Skeletal muscle cell (primary cell): ENCODE results near the gene FAM107A.
A peak's percentile ranks its signal among the peaks of the same experiment; 100 is the strongest.

Experiments used
- DNase-seq: peaks from one replicate; pipeline ENCODE4 v3.0.0-alpha.2; 2010; ENCODE audit warnings: low read depth
- H3K4me3 ChIP-seq: 2 replicates; pipeline ENCODE4 v1.5.1; 2011; ENCODE audit warnings: low read depth, mild to moderate bottlenecking, control low read depth, low read length, moderate library complexity

The FAM107A gene

DNA sequence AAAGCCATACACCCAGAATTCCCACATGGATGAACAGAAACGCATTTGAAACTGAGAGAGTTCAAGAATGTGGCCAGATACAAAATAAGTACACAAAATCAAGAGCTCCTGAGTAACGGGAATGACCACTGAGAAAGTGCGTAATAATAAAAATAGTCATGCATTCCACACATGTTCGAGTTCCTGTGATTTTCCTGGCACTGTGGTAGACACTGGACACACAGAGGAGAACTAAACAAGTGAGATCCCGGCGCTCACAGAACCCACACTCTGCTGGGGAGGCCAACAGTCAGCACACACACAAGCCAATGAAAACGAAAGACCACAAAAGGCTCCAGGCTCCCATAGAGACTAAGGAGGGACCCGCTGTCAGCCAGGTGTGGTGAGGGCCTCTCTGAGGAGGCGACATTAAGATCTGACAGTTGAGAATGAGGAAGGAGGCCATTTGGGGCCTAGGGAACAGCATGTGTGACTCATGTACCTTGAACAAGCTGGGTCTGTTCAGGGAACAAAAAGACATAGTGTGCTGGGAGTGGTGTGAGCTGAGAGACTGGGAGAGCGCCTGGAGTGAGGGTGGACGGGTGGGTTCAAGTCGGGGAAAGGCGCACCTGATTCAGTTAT lies 5.1 kb downstream of the FAM107A start:
- no peak for DNase-seq
- no peak overlapping the region for H3K4me3 ChIP-seq

DNA sequence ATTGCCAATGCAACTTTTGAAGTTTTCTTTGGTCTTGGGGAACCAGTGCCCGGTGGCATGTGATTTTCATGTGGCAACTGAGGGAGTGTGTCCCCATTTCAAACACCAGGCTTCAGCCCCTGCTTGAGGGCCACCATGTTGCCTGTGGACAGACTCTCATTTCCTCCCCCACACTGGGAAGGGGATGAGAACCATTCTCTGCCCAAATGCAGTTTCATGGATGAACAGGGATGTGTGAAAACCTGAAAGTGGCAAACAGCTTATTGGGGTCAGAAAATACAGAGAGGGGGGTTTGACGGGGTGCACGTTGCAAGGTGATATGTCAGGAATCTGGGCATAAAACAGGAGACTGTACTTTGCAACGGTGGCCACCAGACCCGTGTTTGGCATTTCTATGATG lies 6.3 kb downstream of the FAM107A start:
- no peak overlapping the region for H3K4me3 ChIP-seq
- DNase-seq = no peak

DNA sequence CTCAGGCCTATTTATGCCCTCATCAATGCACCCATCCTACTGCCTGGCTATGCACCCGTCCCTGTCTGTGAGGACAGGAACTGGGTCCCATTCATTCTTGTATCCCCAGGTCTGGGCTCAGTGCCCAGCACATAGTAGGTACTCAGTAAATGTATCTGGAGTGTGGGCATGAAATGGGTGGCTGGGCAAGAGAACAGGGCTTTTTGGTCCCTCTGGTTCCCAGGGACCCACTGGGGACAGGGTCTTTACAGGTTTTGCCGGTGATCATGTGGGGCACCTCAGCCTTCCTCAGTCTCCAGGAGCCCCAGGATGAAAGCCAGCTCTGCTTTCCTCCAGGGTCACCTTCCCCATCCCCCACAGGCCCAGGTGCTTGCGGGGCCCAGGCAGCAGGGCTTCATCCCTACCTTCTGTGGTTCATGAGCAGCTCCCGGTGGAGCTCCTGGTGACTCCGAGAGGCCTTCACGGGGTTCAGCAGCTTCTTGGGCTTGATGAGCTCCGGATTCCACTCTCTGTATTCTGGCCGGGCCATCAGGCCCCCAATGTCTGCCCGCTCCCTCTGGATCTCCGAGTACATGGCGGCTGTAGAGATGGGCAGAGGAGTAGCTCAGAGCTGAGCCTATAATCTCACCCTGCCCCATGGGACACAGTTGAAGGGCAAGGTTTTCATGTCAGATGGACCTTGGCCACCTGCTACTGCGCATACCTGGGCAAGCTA lies 7.7 kb downstream of the FAM107A start:
- DNase-seq = no peak
- H3K4me3 ChIP-seq = no peak overlapping the region

DNA sequence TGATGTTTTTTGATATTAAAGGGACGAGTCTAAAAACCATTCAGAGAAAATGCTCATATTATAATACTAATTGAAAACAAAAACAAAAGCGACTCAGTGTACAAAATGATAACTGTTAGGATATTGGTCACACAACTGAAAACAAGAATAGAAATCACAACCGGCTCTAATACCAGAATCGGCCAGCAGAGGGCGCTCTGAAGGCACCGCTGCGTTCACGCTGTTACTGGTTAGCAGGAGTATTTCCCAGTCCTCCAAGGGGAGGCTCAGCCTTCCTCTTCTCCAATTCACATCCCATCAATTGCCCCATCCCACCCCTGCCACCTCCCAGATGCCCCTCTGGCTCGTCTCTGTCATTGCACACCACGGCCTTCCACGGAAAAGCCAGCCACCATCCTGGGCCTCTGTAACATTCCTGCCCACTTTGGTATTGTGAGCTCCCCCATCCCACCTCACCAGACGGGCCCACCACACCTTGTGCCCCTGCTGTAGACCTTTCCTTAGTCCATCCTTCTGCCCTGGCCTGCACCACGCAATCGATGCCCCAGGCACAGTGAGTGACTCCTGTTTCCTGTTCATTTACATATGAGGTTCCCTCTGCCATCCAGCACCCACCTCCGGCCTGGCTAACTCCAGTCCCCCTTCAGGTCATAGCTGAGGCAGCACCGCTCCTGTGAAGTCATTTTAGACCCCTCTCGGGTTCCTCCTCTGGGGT lies 8.5 kb downstream of the FAM107A start:
- no peak overlapping the region for H3K4me3 ChIP-seq
- no peak for DNase-seq

DNA sequence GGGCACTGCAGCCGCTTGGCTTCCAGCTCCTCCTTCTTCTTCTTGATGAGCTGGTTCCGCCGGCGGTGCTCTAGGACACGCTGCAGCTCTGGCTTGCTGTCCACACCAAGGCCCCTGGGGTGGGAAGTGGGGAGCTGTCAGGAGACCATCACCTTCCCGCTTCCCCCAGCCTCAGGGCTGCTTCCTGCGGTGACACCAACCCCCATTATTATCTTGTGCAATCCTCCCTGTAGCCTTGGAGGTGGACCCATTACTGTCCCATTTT lies 10.0 kb downstream of the FAM107A start:
- no peak for DNase-seq
- H3K4me3 ChIP-seq = no peak overlapping the region

DNA sequence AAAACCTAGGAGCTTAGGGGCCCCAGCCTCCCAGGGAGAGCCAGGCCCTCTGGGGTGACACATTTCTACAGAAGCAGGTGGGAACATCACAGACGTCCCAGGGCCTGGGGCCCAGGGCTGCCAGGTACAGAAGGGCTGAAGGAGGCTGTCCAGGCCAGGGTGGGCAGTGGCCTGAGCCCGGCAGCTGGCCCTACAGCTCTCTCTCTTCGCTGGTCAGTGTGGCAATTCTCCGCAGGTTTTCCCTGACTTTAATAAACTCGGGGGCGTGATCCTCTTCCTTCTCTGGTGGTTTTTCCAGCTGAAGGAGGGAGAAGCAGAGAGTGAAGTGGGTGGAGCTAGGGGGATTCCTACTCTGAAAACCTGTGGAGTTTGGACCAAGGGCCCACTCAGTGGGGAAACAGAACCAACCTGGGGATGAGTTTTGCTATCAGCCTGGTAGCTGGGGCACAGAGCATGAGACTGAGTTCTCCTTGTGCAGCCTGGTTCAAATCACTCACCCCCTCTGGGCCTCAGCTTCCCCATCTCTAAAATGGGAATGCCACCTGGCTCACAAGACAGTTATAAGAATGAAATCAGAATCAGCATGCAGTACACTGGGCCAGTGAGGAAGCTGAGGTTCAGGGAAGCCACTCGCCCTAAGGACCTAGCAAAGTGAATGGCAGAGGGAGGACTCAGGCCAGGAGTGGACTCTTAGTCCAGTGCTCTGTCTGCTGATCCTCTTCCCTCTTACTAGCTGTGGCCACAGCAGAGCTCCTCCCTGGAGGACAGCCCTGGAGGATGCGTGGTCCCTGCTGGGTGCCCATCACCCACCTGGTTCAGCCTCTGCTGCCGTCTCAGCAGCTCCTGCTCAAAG lies 10.6 kb downstream of the FAM107A start:
- no peak for DNase-seq
- no peak overlapping the region for H3K4me3 ChIP-seq

DNA sequence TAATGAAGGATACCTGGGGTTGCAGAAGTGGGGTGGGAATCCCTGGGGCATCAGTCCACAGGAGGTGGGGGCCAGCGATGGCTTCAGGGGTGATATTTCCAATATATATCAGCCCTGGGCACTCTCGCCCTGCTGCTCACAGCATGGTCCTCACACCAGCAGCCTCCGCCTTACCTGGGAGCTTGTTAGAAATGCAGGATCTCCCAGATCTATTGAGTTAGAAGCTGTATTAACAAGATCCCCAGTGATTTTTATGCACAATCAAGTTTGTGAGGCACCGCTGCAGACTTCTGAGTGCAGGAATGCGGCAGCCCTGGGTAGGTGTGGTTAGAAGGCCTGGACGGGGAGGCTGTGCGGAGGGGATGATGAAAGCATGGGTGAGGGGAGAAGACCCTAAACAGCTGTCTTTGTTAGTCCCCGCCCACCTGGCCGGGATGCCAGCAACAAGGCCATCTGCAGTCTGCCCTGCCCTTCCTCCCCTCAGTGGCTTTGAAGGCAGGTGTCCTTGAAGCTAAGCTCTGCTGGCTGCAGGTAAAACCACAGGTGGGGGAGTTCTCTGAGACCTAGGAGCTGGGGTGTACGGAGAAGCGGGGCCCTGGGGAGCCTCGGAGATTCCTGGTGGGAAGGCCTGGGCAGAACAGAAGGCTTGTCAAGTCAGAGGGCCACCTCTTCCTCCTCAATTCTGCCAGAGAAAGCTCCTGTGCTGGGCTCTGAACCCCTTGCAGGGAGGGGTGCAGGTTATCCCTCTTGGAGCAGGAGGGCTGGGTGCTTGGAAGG lies 11.4 kb downstream of the FAM107A start:
- no peak for DNase-seq

DNA sequence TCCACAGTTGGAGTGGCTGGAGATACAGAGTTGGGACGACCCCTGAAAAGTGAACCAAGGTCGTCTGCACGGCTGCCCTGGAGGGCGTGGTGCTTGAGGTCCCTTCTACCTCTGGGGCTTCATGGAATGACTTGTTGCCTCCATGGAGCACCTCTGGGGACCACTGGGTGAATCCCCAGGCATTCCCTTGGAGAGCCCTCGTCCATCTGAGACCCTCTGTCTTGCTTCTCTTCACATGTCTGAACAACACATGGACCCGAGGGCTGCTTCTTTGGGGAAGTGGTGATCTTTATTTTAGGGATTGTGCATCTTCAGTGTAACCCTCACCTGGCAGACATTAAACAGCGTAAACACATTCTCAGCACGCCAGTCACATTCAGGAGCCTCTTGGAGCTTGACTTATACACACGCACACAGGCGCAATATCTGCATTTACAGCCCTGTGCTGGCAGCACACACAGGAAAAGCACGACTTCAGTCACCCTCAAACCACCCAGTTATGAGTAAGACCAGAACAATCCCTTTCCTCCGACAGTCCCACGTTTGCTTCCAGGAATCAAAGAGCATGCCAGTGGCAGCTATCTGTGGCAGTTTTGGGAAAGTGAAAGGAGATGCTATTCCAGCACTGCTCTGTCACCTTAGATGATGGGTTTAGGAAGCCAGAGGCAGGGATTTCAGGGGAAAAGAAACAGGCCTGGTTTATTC lies 12.6 kb downstream of the FAM107A start:
- H3K4me3 ChIP-seq = no peak overlapping the region
- peak; percentile 35 for DNase-seq

More for the DNA sequence above, 11.4 kb downstream of the FAM107A start:
- H3K4me3 ChIP-seq = no peak overlapping the region

DNA sequence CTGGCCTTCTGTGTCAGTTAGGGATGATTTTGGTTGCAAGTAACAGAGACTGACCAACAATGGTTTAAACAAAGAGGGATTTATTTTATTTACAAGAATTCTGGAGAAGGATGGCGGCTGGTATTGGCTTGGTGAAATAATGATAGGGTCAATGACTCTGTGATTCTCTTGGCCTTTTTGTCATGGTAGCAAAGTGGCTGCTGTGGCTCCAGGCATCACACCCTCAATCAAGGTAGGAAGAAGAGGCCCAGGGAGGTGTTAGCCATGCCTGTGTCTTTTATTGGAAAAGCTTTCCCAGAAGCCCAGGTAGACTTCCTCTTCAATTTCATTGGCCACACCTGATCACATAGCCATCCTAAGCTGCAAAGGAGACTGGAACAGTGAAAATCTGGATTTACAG lies 13.1 kb downstream of the FAM107A start:
- no peak for DNase-seq
- no peak overlapping the region for H3K4me3 ChIP-seq

DNA sequence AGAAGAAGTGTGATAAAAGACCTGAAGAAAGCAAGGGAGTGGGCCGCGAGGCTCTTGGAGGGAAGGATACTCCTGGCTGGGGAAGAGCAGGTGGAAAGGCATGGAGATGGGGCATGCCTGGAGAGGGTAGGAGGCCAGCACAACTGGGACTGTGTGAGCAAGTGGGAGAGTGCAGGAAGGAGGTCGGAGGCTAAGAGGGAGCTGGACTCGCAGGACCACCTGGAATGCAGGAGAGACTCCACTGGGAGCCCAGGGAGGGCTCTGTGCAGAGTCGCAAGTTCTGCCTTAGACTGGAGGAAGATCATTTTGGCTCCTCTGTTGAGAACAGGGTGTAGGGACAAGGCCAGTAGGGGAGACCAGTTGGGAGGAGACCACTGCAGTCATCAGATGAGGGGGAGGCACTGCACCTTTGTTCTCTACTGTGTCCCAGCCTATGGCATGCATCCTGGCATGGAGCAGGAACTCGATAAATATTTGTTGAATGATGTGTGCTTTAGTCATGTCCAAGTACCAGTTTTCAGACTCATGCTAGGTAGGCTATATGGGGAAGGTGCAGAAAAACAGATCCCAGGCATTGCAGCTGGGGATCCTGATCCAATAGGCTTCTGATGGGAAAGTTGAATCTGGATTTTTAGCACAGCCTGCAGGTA lies 13.7 kb downstream of the FAM107A start:
- H3K4me3 ChIP-seq = no peak overlapping the region
- DNase-seq = no peak

DNA sequence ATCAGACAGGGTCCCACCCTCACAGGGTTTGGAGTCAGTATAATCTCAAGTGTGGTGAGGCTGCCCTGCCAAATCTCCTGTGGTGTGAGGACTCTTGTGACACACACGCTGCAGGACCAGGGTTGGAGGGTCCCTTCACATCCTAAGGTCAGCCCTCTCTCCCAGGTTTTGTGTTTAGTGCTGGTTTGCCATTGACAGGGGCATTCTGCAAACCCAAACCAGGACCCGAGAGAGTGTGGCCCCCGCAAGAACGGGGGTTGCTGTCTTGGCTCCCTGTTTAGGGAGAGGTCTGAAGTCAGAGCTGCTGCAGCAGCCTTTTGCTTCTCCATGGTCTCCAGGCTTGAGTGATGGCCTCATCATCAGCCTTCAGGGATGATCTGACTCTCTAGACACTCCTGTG lies 14.7 kb downstream of the FAM107A start:
- no peak overlapping the region for H3K4me3 ChIP-seq
- DNase-seq = no peak

DNA sequence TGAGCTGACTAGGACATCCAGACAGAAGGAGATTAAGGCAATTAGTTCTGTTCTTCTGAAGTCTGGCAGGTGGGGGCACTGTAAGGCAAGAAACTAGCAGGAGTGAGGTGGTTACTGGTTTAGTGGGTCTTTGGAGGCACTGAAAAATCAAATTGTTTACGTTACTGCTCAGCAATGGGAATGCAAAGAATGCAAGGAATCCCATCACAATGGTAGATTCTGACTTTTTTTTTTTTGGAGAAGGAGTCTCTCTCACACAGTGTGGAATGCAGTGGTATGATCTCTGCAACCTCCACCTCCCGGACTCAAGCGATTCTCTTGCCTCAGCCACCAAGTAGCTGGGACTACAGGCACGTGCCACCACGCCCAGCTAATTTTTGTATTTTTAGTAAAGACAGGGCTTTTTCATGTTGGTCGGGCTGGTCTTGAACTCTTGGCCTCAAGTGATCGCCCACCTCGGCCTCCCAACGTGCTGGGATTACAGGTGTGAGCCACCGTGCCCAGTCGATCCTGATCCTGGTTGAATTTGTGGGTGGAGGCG lies 16.4 kb downstream of the FAM107A start:
- peak; percentile 78 for DNase-seq
- H3K4me3 ChIP-seq = no peak overlapping the region

DNA sequence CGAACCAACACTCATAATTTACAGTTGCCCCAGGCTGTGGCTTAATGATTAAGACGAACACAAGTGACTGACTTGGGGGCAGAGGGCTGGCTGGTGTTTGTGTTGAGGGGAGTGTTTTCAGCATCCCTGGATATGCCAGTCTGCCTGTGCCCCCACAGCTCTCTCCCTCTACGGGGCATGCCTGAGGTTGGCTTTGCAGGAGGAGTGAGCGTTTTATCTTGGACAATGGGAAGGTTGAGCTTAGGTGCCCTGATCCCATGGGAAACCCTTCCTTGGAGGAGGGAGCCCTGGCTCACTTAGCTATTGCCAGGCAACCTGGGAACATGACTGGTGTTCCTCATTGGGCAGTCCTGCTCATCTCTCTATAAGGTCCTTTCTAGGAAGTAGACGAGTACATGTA lies 17.6 kb downstream of the FAM107A start:
- H3K4me3 ChIP-seq = no peak overlapping the region
- DNase-seq = no peak

DNA sequence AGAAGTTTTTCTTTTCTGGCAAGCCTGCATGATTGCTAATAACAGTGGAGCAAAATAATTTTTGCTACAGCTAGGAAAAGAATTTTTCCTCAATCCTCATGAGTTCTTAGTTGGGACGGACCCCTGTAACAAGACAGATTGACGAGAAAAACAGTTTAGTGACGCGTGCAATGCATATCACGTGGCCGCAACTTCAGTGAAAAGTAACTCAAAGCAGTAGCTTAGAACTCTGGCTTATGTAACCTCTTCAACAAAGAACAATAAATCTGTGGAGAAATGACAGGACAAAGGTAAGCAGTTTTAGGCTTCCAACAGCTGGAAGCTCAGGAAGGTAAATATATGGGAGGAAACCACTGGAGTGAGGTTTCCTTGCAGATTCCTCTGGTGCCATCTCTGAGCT lies 19.7 kb downstream of the FAM107A start:
- no peak for DNase-seq
- H3K4me3 ChIP-seq = no peak overlapping the region

DNA sequence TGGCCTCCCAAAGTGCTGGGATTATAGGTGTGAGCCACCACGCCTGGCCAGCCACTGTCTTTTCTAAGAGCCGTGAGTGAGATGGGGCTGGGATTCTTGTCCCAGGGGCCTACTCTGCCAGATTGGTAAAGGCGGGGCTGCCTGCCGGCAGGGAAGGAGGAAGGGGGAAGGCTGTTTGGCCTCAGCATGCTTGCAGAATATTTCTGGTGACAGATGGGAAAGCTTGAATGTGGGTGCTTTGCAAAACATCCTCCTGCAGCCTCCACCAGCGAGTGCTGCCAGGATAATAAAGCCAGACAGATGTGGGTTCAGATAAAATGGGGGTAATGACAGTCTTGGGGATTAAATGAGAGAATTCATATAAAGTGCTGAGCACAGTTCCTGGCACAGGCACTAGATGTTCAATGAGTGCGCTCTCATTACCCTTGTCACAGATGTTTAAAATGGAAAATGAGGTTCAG lies 20.4 kb downstream of the FAM107A start:
- H3K4me3 ChIP-seq = no peak overlapping the region
- no peak for DNase-seq

DNA sequence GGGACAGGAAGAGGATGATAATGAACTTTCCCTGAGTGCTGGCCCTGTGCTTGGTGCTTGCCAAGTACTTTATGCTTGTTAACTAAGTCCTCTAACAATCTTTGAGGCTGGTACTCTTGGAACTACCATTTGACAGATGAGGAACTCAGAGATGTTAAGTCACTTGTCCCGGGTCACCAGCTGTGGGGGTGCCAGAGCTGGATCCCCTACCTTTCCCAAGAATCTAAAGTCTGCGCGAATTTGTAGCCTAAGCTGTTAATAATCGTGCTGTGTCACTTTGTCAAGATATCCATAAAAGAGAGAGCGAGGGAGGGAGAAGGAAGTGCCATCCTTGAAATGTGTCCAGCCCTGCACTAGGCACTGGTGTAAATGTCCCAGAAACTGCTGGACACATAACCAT lies 21.2 kb downstream of the FAM107A start:
- H3K4me3 ChIP-seq = no peak overlapping the region
- no peak for DNase-seq

DNA sequence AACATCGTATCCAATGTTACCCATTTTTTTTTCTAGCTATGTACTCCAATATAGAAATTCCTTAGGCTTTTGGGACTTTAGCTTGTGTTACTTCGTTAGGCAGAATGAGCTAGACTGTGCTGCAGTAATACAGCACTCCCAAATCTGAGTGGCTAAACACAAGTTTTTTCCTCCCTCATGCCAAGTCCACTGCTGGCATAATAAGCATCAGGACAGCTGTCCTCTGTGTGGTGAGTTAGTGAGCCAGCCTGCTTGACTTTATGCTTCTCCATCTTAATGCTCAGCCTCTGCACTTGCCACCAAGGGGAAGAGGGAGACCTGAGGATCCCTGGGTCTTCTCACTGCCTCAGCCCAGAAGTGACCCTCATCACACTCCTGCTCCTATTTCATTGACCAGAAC lies 22.0 kb downstream of the FAM107A start:
- DNase-seq = no peak
- no peak overlapping the region for H3K4me3 ChIP-seq

DNA sequence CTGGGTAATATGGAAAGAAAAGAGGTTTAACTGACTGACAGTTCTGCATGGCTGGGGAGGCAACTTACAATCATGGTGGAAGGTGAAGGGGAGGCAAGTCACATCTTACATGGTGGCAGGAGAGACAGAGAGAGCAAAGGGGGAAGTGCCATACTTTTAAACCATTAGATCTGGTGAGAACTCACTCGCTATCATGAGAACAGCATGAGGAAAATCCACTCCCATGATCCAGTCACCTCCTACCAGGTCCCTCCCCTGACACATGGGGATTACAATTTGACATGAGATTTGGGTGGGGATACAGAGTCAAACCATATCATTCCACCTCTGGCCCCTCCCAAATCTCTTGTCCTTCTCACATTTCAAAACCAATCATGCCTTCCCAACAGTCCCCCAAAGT lies 24.2 kb downstream of the FAM107A start:
- no peak overlapping the region for H3K4me3 ChIP-seq
- no peak for DNase-seq
